HG03565 (cell line): ENCODE measurements around the gene C16orf95.
"Not testable (repeated sequence)": the region's sequence is repeated elsewhere in the genome, so short reads cannot be mapped to it uniquely, and the experiment has no call there.

Experiments
- ATAC-seq: cut with Tn5 transposase; IDR thresholded peaks from one replicate; pipeline ENCODE4 v1.9.1; 2021; ENCODE audit warnings: mild to moderate bottlenecking, moderate library complexity; ENCODE audit not compliant: unreplicated experiment

Gene C16orf95

GRCh38 chr16:87347932-87348615, 30.9 kb upstream of the C16orf95 start:
- ATAC-seq = no peak

GRCh38 chr16:87346517-87347060, 29.4 kb upstream of the C16orf95 start:
- no peak for ATAC-seq

- no peak for ATAC-seq
Measured at GRCh38 chr16:87345726-87346424, 28.7 kb upstream of the C16orf95 start.

GRCh38 chr16:87344931-87345631, 27.9 kb upstream of the C16orf95 start:
- ATAC-seq = no peak

DNA sequence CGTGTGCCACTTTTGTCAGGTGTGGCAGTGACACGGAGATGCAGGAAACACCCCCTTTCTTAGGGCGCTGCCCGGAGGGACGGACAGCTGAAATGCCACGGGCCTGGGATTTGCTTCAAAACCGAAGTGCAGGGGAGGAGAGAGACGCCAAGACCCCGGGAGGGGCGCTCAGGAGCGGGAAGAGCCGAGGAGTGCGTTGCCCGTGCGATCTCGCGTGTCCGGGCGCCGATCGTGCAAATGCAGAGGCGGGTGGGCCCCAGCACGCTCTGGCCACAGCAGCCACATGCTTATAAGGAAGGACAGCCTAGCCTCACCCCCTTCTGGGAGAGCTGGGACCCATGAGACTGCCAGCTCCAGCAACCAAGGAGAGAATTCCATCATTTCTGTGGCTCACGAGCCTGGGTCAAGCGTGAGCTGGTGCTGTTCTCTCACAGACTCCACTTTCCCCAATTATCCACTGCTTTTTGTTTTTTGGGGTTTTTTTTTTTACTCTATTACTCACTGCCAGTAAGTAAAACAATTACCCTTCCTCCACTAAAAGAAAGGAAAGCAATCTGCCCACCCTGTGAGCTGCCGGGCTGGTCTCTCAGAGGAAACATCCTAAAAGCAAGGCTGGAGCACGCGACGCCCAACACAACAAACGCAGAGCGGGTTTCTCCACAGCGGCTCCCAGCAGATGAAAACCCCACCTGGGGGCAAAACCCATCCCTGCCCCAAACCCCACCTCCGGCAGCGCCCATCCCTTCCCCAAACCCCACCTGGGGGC, 27.2 kb upstream of the C16orf95 start:
- ATAC-seq = no peak

- no peak for ATAC-seq
Measured at GRCh38 chr16:87343753-87344050, 26.5 kb upstream of the C16orf95 start.

DNA sequence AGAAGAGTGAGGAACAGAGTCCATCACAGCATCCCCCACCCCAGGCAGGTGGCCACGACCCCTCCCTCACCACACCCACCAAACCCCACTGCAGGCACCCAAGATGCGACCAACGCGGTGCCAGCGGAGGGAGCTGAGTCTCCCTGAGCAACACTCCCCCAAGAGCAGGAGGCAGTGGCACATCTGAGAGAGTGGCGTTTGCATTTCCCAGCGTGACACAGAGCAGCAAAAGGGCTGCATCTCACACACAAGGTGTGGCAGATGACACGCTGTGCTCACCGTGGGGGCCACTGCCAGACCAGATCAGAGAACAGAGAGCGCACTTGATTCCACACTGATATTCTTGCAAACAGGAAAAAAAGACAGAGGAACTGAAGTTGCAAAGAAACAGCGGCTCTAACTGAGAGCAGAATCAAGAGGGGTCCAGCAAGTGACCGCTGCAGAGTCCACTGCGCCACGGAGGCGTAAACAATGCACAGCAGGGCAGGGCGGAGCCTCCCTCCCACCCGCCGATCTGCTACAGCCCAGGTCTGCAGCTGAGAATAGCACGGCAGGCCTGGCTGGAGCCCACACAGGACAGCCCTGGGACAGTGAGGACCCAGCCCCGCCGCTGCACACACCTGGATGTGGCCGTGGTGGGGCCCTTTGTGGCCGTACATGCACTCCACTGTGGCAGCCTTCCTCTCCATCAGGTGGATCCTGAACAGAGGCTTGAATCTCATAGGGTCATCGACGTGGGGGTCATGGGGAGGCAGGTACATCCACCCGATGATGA, 26.0 kb upstream of the C16orf95 start:
- ATAC-seq = no peak

GRCh38 chr16:87342504-87342903, 25.3 kb upstream of the C16orf95 start:
- ATAC-seq = no peak

DNA sequence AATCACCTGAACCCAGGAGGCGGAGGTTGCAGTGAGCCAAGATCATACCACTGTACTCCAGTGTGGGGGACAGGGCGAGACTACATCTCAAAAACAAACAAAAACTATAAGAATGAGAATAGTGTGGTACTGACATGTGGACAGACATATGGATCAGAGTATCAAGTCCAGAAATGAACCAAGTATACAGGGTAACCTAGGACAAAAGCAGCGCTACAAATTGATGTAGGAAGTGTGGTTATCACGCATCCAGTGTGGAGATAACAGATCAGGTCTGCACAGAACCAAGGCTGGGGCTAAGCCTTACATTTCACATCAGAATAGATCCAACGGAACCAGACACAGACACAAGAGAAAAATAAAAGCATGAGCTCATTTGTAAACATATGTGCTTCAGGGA, 23.0 kb upstream of the C16orf95 start:
- ATAC-seq = no peak

GRCh38 chr16:87339724-87340105, 22.5 kb upstream of the C16orf95 start:
- not testable (repeated sequence) for ATAC-seq

DNA sequence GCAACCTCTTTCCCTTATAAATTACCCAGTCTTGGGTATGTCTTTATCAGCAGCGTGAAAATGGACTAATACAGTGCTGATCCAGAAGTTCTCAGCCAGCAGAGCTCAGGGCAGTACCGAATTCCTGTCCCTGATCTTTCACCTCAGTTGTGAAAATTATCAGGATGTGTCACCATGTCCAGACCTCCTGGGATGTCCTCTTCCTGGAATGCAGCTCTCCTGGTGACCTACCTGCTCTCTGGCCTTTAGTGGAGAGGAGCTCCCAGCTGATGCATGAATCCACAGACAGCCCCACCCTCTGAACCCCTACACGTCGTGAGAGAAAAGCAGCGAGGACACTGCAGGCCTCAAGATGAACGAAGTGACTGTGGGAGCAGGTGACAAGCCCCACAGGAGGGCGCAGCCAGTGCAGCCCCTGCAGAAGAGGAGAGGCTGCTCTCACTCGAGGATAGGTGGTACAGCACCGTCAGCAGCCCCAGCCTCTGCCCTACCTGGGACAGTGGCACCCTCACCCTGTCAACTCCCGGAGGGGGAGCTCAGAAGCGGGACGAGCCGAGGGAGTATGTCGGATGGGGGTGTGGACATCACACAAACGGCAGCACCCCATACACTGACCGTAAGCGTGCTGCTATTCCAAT, 22.0 kb upstream of the C16orf95 start:
- no peak for ATAC-seq

GRCh38 chr16:87338155-87338765, 21.1 kb upstream of the C16orf95 start:
- no peak for ATAC-seq

DNA sequence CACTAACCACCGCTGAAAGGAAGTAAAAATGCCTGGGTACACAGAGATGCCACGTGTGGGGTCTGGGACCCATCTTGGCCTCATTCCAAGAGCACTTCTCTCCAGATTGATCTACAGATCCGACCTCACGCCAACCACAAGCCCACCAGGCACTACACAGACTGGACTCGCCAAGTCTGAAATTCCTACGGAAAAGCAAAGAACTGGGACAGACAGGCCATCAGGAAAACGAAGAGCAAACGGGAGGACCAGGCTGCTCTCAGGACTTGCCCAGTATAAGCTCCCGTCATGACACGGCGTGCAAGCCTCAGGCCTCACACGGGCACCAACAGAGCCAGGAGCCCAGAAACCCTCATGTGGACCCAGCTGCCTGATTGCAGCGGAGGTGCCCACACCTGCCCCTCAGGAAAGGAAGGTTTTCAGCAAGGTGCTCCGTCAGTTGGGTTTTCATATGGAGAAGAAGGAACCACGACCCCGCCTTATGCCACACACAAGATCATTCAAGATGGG, 20.1 kb upstream of the C16orf95 start:
- ATAC-seq = no peak

DNA sequence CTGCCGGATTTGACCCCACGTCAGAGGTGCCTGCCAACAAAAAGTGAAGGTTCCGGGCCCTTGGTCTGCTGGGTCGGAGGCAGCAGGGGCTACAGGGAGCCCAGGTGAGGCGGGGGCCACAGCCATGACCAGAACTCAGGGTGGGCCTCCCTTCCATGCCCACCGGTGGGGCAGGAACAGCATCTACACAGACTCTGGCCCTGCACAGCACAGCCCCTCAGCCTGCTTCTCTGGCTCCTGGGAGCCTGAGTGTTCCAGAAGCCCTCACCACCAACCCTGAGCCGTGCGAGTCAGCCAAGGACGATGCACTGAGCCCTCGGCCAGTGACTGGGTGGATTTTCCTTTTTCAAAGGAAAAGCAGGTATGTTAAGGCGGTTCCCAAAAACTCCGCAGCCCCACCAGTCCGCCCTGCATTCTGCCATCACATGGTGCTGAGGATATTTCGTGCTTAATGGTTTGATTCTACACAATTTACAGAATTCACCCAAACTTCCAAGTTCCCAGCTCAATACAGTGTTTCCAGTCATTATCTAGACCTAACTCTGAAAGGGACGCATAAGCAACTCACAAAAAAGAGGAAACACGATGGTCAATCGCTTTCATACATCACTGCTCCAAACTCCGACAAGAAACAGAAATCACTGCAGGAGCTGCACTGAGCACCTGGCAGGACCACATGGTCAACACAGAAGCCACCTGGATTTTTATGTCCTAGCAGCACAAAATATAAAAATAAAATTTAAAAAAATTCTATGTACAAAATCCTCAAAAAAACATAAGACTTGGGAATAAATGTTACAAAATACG, 19.4 kb upstream of the C16orf95 start:
- no peak for ATAC-seq

DNA sequence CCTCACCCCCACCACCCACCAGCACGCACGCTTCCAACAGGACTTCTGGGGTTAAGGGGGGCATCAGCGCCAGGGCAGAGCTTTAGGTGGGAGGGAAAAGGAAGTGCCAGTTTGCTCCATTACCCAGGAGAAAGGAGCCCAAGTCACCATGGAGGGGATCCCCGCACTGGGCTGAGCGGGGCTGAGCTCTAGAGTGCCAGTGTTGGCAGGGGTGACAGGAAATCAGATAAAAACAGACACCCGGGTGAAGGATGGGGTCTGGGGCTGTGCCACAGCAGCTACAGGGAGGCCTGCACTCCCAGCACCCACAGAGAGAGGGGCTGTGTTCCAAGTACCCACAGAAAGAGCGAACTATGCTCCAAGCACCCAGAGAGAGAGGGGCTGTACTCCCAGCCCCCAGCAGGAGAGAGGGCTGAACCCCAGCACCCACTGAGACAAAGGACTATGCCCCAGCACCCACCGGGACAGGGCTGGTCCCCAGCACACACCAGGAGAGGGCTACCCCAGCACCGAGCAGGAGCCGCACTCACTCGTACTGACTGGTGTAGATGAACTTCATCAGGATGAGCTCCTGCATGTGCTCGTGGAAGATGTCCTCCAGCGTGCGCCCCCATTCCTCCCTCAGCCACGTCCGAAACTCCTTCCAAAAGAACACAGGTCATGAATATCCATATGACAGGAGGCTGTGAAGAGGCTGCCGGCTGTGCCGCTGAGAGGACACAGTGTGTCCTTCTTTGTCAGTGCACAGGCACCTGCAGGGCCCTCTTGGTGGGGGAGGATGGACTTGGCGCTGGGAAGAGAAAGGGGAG, 18.6 kb upstream of the C16orf95 start:
- ATAC-seq = no peak

DNA sequence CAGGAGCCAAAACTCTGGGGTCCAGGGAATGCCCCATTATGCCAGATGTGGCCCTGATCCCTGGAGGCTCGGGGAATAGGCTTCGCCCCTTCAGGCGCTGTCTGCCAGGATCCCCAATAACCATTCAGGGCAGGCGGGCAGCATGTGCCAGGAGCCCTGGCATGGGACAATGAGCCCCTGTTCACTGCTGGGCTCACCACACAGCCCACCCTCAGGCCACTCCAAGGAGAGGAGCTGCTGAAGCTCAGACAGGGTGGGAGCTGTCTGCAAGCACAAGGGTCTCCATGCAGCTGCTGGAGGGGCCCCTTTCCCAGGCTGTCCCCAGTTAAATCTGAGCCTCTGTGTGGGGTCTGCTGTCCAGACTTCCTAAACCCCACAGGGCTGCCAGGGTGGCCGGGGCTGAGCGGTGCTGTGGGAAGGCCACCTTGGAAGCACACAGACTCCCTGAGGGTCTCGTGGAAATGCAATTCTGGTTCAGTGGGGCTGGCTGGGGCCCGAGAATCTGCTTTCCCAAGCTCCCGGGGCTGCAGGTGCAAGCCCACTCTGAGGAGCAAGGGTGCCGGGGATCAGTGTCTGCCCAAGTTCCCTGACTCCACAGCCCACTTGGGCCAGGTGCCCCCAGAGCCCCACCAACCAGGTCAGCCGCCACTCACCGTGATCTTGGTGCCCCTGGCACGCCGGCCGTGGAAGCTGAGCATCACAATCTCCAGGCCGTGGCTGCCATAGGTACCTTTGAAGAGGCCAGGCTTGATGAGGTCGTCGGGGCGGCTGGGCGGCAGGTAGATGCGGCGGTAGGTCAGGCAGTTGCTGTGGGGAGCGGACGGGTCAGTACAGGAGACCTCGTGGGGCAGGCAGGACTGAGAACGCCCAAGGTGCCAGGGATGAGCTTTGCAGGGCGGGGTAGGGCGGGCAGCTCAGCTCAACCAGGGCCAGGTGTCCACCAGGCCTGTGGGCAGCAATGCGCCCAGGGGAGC, 17.7 kb upstream of the C16orf95 start:
- no peak for ATAC-seq
